ENCODE measurements around the gene TLCD3B. TPM values are rescaled to one million over a fixed set of nuclear protein-coding genes. Genes with fewer than 3 reads are reported as not detected.

TLCD3B gene
- total and polyA plus RNA-seq, 2 of the 4 experiments (the other 2 are of a cell fraction), result 0.19 TPM; not detected in 1

- ATAC-seq (ENCODE audit: low read depth), result no peak
- CTCF ChIA-PET, result no interaction called here
- in situ Hi-C loops (cut with MboI; ENCODE audit: low sequenced_read_pairs), result no loop called here
Observed at GRCh38 chr16:30016555-30017276, 14.4 kb downstream of the TLCD3B start.

More at GRCh38 chr16:30016555-30017276, 14.4 kb downstream of the TLCD3B start:
- Histone ChIP-seq H3K56ac (ENCODE audit: extremely low read depth, insufficient read depth, low read length) (no peak overlapping the region), H3K27ac (ENCODE audit: insufficient read depth, low read length) (no peak overlapping the region), H4K8ac (ENCODE audit: low read depth in 2 of 2, low read length in 2 of 2) (no peak overlapping the region), H3K36me3 (ENCODE audit: control insufficient read depth, insufficient read depth, low read length) (no peaks in the 10 kb centered on the region), H3K9ac (ENCODE audit: low read depth, low read length) (no peak overlapping the region), H2BK15ac (ENCODE audit: low read depth, low read length) (no peak overlapping the region), H3K9me1 (ENCODE audit: insufficient read depth, low read length) (no peaks in the 10 kb centered on the region), H3K14ac (replicated peaks; ENCODE audit: low read depth, low read length) (no peak overlapping the region), H3K4me3 (ENCODE audit: insufficient read depth, low read depth, low read length) (no peak overlapping the region), H2BK5ac (ENCODE audit: low read depth, low read length, poor library complexity, severe bottlenecking) (no peak overlapping the region), H3K23ac (ENCODE audit: low read depth, low read length) (no peak overlapping the region), H4K20me1 (ENCODE audit: insufficient read depth, low read length) (no peaks in the 10 kb centered on the region), H3K9me3 (ENCODE audit: control insufficient read depth, insufficient read depth, low read length) (no peaks in the 10 kb centered on the region), H2AK5ac (ENCODE audit: low read depth, low read length) (no peak overlapping the region), H4K5ac (ENCODE audit: low read depth, low read length) (no peak overlapping the region), H3K27me3 (ENCODE audit: control insufficient read depth, insufficient read depth, low read length) (peaks cover 6% of the 10 kb centered on the region), H3K18ac (ENCODE audit: low read depth, low read length) (no peak overlapping the region), H2AFZ (replicated peaks; ENCODE audit: low read length, poor library complexity) (no peak overlapping the region), H3K4ac (ENCODE audit: low read depth, low read length) (no peak overlapping the region), H4K91ac (ENCODE audit: insufficient read depth, low read depth, low read length) (no peak overlapping the region), H3K79me1 (ENCODE audit: low read depth in 1 of 2, low read length in 2 of 2) (no peaks in the 10 kb centered on the region), H2BK120ac (ENCODE audit: low read depth, low read length) (no peak overlapping the region), H3K4me1 (ENCODE audit: control insufficient read depth, insufficient read depth, low read length) (no peaks in the 10 kb centered on the region), H2AK9ac (replicated peaks; ENCODE audit: low read depth, low read length, poor library complexity) (no peak overlapping the region), H3K4me2 (ENCODE audit: low read depth, low read length) (no peak overlapping the region), H2BK20ac (ENCODE audit: low read depth, low read length) (no peak overlapping the region)
- TF ChIP-seq CEBPB (IDR thresholded peaks at IDR 0.05; ENCODE audit: low read depth, low read length), result no peak
- no peak for TF ChIP-seq RAD21 (IDR thresholded peaks at IDR 0.05; ENCODE audit: low read length)
- no peak for TF ChIP-seq BHLHE40 (IDR thresholded peaks at IDR 0.05; ENCODE audit: low read depth, low read length)
- TF ChIP-seq ELK1 (IDR thresholded peaks at IDR 0.05; ENCODE audit: borderline replicate concordance, low read depth, low read length), result no peak
- no peak for TF ChIP-seq RFX5 (IDR thresholded peaks at IDR 0.05; ENCODE audit: low read depth, low read length)
- no peak for TF ChIP-seq RCOR1 (IDR thresholded peaks at IDR 0.05; ENCODE audit: insufficient replicate concordance, low read length)
- TF ChIP-seq CTCF (conservative IDR thresholded peaks at IDR 0.05; ENCODE audit: low read depth, low read length), result no peak
- TF ChIP-seq USF2 (IDR thresholded peaks at IDR 0.05; ENCODE audit: low read depth, low read length), result no peak
- no peak for TF ChIP-seq MAFK (IDR thresholded peaks at IDR 0.05; ENCODE audit: low read depth, low read length)
- no peak for TF ChIP-seq POLR2A (IDR thresholded peaks at IDR 0.05; ENCODE audit: low read depth, low read length)
- TF ChIP-seq MAZ (IDR thresholded peaks at IDR 0.05; ENCODE audit: borderline replicate concordance, low read depth, low read length), result no peak
- no peak for TF ChIP-seq FOS (IDR thresholded peaks at IDR 0.05; ENCODE audit: low read depth, low read length)
- TF ChIP-seq SMC3 (IDR thresholded peaks at IDR 0.05; ENCODE audit: low read depth, low read length), result no peak
- TF ChIP-seq NFE2L2 (IDR thresholded peaks at IDR 0.05; ENCODE audit: low read depth, low read length), result no peak
- no peak for TF ChIP-seq CHD1 (IDR thresholded peaks at IDR 0.05; ENCODE audit: low read depth, low read length)
- TF ChIP-seq MXI1 (IDR thresholded peaks at IDR 0.05; ENCODE audit: borderline replicate concordance, low read depth, low read length), result no peak
- POLR2A ChIA-PET (ENCODE audit: unreplicated experiment), result no interaction called here
- dilution Hi-C loops (cut with HindIII; ENCODE audit: low sequenced_read_pairs, unreplicated experiment) (no loop called here), intact Hi-C loops (cut with micrococcal nuclease) (no loop called here)
- BruUV-seq (replicated peaks), result no TSS peak
- DNase-seq, result no peak
- no CpG with 5 or more reads among the region's 8 CpGs for WGBS, 2 experiments (ENCODE audit: extremely low coverage in 2 of 2, insufficient read length in 1 of 2)
